CD14-positive monocyte (primary cell): ENCODE measurements around the gene STK38L. TPM values are rescaled to one million over a fixed set of nuclear protein-coding genes. Genes with fewer than 3 reads are reported as not detected.

Source experiments
- DNase-seq, 3 donors: peaks; one replicate each; pipeline ENCODE4 v3.0.0-alpha.2; 2011 to 2022
- H2AFZ ChIP-seq: 2 replicates; pipeline ENCODE4 v1.6.0; 2012; ENCODE audit warnings: mild to moderate bottlenecking, low read depth, low read length, inconsistent platforms; ENCODE audit not compliant: insufficient read depth, poor library complexity, severe bottlenecking
- H3K27ac ChIP-seq, 2 donors: 1 replicate in 1 of 2; 2 replicates in 1 of 2; pipeline ENCODE4 v1.5.1; 2012 to 2013; ENCODE audit warnings: low read length in 2 of 2, control low read depth in 1 of 2, inconsistent platforms in 1 of 2, low read depth in 1 of 2, mild to moderate bottlenecking in 1 of 2
- H3K27me3 ChIP-seq, 2 donors: one replicate each; pipeline versions ENCODE4 v1.6.0 to v1.6.1; 2011 to 2013; ENCODE audit warnings: low read length in 2 of 2; ENCODE audit not compliant: control insufficient read depth in 2 of 2, insufficient read depth in 2 of 2
- H3K36me3 ChIP-seq, 2 donors: replicated peaks in 1 of 2; 1 replicate in 1 of 2; 2 replicates in 1 of 2; pipeline versions ENCODE4 v1.5.1 to v1.6.1; 2012 to 2013; ENCODE audit warnings: low read length in 2 of 2, control low read depth in 1 of 2, inconsistent platforms in 1 of 2, mild to moderate bottlenecking in 1 of 2; ENCODE audit not compliant: insufficient read depth in 2 of 2, control insufficient read depth in 1 of 2
- H3K4me1 ChIP-seq, 2 donors: 1 replicate in 1 of 2; 2 replicates in 1 of 2; pipeline versions ENCODE4 v1.5.1 to v1.6.1; 2012 to 2013; ENCODE audit warnings: low read length in 2 of 2, control low read depth in 1 of 2, inconsistent platforms in 1 of 2, mild to moderate bottlenecking in 1 of 2, moderate library complexity in 1 of 2; ENCODE audit not compliant: insufficient read depth in 2 of 2, control insufficient read depth in 1 of 2
- H3K4me2 ChIP-seq: replicated peaks from 2 replicates; pipeline ENCODE3; 2012; ENCODE audit warnings: low read length, moderate library complexity, mild to moderate bottlenecking; ENCODE audit not compliant: poor library complexity, severe bottlenecking; ENCODE audit errors: extremely low read depth
- H3K4me3 ChIP-seq, 3 experiments: fragments of 200-600 bp in 1 of 3; sonication (generic) in 1 of 3; replicated peaks in 1 of 3; 1 replicate in 2 of 3; 2 replicates in 1 of 3; pipeline ENCODE4 v1.5.1; 2011 to 2013; ENCODE audit warnings: low read length in 3 of 3, mild to moderate bottlenecking in 3 of 3, control low read depth in 2 of 3, low read depth in 2 of 3, inconsistent platforms in 1 of 3, moderate library complexity in 1 of 3
- H3K79me2 ChIP-seq: 2 replicates; pipeline ENCODE4 v1.6.0; 2012; ENCODE audit warnings: mild to moderate bottlenecking, control low read depth, inconsistent platforms, low read length, moderate library complexity; ENCODE audit not compliant: insufficient read depth
- H3K9ac ChIP-seq: 2 replicates; pipeline ENCODE4 v1.6.0; 2017; ENCODE audit warnings: low read length, mild to moderate bottlenecking; ENCODE audit not compliant: insufficient read depth, poor library complexity, severe bottlenecking
- H3K9me3 ChIP-seq, 2 donors: replicated peaks in 1 of 2; 1 replicate in 1 of 2; 2 replicates in 1 of 2; pipeline versions ENCODE4 v1.5.1 to v1.6.1; 2012 to 2013; ENCODE audit warnings: low read length in 2 of 2, control low read depth in 1 of 2; ENCODE audit not compliant: control insufficient read depth in 1 of 2, insufficient read depth in 1 of 2
- H4K20me1 ChIP-seq: 2 replicates; pipeline ENCODE4 v1.6.0; 2012; ENCODE audit warnings: mild to moderate bottlenecking, low read length, control low read depth, moderate library complexity; ENCODE audit not compliant: insufficient read depth
- H3K27ac Mint-ChIP-seq, 7 donors: one replicate each; pipeline ENCODE4 v1.8.0; 2020; ENCODE audit warnings: mild to moderate bottlenecking in 7 of 7, mixed read lengths in 7 of 7, moderate library complexity in 6 of 7, inconsistent platforms in 2 of 7
- H3K27me3 Mint-ChIP-seq, 3 donors: one replicate each; pipeline ENCODE4 v1.8.0; 2021 to 2022; ENCODE audit warnings: low read depth in 3 of 3, mild to moderate bottlenecking in 3 of 3, mixed read lengths in 3 of 3, moderate library complexity in 3 of 3, inconsistent platforms in 1 of 3
- H3K36me3 Mint-ChIP-seq, 2 donors: one replicate each; pipeline ENCODE4 v1.8.0; 2020; ENCODE audit warnings: mixed read lengths in 2 of 2, inconsistent platforms in 1 of 2, mild to moderate bottlenecking in 1 of 2
- H3K4me1 Mint-ChIP-seq: one replicate; pipeline ENCODE4 v1.8.0; 2020; ENCODE audit warnings: mild to moderate bottlenecking, mixed read lengths
- H3K4me3 Mint-ChIP-seq, 2 donors: one replicate each; pipeline ENCODE4 v1.8.0; 2020; ENCODE audit warnings: mild to moderate bottlenecking in 2 of 2, mixed read lengths in 2 of 2, moderate library complexity in 1 of 2
- H3K9me3 Mint-ChIP-seq, 7 donors: one replicate each; pipeline ENCODE4 v1.8.0; 2020 to 2022; ENCODE audit warnings: mixed read lengths in 7 of 7, mild to moderate bottlenecking in 6 of 7, moderate library complexity in 6 of 7, inconsistent platforms in 2 of 7
- CTCF ChIP-seq: fragments of 200-600 bp; IDR thresholded peaks from one replicate; pipeline ENCODE4 v1.8.0; 2022; ENCODE audit warnings: antibody characterized with exemption, mild to moderate bottlenecking
- WGBS: methylation state at CpG from one replicate; pipeline ENCODE4 v1.1.5; 2013; ENCODE audit warnings: missing lambda C conversion rate; ENCODE audit not compliant: insufficient coverage; 5-methylcytosine and 5-hydroxymethylcytosine counted together
- intact Hi-C, 2 donors: fragments of 100-400 bp; cut with micrococcal nuclease; formaldehyde crosslinking; loops; one replicate each; pipeline versions ENCODE4 v1.15.0 to v1.15.1; 2023
- polyA plus RNA-seq, 3 donors: library from polyadenylated mRNA; depleted of rRNA in 1 of 3; unstranded in 2 of 3; stranded (reverse) in 1 of 3; fragments of 300-500 nt in 2 of 3; fragments of >200 nt in 1 of 3; fragmentation: Illumina TruSeq in 2 of 3; gene quantifications; 1 replicate in 2 of 3; 2 replicates in 1 of 3; pipeline ENCODE4 v1.2.3, GENCODE V29; 2012 to 2021

STK38L gene
- polyA plus RNA-seq, 3 donors = 20.0 to 29.5 (median 20.5) TPM

GRCh38 chr12:27331927-27332324, 87.8 kb downstream of the STK38L start:
- H3K27ac ChIP-seq = peak overlapping the region in 1 of 2 donors; percentile 38
- Mint-ChIP-seq H3K4me3 (peak overlapping the region; percentile 74 to 83), H3K27me3 (peaks cover 11 to 31% (median 16%) of the 10 kb centered on the region in 3 donors), H3K36me3 (peaks cover 8 to 15% of the 10 kb centered on the region in 2 donors), H3K4me1 (peaks cover 26% of the 10 kb centered on the region), H3K27ac (peak overlapping the region in 5 of 7 donors; percentile 33 to 76 (median 65)), H3K9me3 (peaks cover 0 to 2% (median 0%) of the 10 kb centered on the region in 7 donors)
- peak overlapping the region in 1 of 3 experiments; percentile 83 for H3K4me3 ChIP-seq
- peaks cover 12 to 16% of the 10 kb centered on the region in 2 donors for H3K27me3 ChIP-seq
- peaks cover 25 to 34% of the 10 kb centered on the region in 2 donors for H3K4me1 ChIP-seq
- peaks cover under 1 to 6% of the 10 kb centered on the region in 2 donors for H3K36me3 ChIP-seq
- DNase-seq = peak in 1 of 3 donors; percentile 17
- H3K79me2 ChIP-seq = no peaks in the 10 kb centered on the region
- H3K9me3 ChIP-seq = no peaks in the 10 kb centered on the region
- no peak overlapping the region for H3K9ac ChIP-seq
- H4K20me1 ChIP-seq = no peaks in the 10 kb centered on the region
- peak overlapping the region; percentile 93 for H2AFZ ChIP-seq
- no peak for TF ChIP-seq CTCF
- peak overlapping the region; percentile 87 for H3K4me2 ChIP-seq
- WGBS = no CpG with 5 or more reads among the region's 3 CpGs
- intact Hi-C loops = no loop called here

- intact Hi-C loops = no loop called here
- H3K9ac ChIP-seq = peak overlapping the region; percentile 71
- H3K4me1 ChIP-seq = peaks cover 25 to 34% of the 10 kb centered on the region in 2 donors
- no peak overlapping the region for H3K27ac ChIP-seq
- 15% methylated on average over 8 of the region's 10 CpGs for WGBS
- no peaks in the 10 kb centered on the region for H4K20me1 ChIP-seq
- Mint-ChIP-seq H3K27ac (peak overlapping the region; percentile 3 to 88 (median 65)), H3K9me3 (peaks cover 0 to 2% (median 0%) of the 10 kb centered on the region in 7 donors), H3K4me3 (peak overlapping the region; percentile 74 to 83), H3K27me3 (peaks cover 11 to 31% (median 16%) of the 10 kb centered on the region in 3 donors), H3K4me1 (peaks cover 26% of the 10 kb centered on the region), H3K36me3 (peaks cover 7 to 10% of the 10 kb centered on the region in 2 donors)
- no peaks in the 10 kb centered on the region for H3K9me3 ChIP-seq
- peak in 1 of 3 donors; percentile 9 for DNase-seq
- TF ChIP-seq CTCF = no peak
- H3K36me3 ChIP-seq = peaks cover 0 to 4% of the 10 kb centered on the region in 2 donors
- peak overlapping the region; percentile 25 to 83 (median 57) for H3K4me3 ChIP-seq
- peak overlapping the region; percentile 87 for H3K4me2 ChIP-seq
- H3K79me2 ChIP-seq = no peaks in the 10 kb centered on the region
- H2AFZ ChIP-seq = peak overlapping the region; percentile 93
- H3K27me3 ChIP-seq = peaks cover 12 to 16% of the 10 kb centered on the region in 2 donors
Observed at GRCh38 chr12:27332407-27332713, 88.3 kb downstream of the STK38L start.
